Tibial nerve (tissue), 3 donors: ENCODE measurements around the gene CDC25C.

Source experiments
- CTCF ChIP-seq, 5 experiments: fragments of 200-600 bp in 3 of 5; fragments of 450-650 bp in 2 of 5; sonication (generic) in 3 of 5; IDR thresholded peaks; one replicate each; pipeline ENCODE4 v1.5.1; 2016 to 2019; ENCODE audit warnings: antibody characterized with exemption in 5 of 5, mild to moderate bottlenecking in 3 of 5, moderate library complexity in 2 of 5
- POLR2A ChIP-seq, 2 donors: fragments of 450-650 bp; IDR thresholded peaks; one replicate each; pipeline ENCODE4 v1.6.1; 2017; ENCODE audit warnings: antibody characterized with exemption in 2 of 2, mild to moderate bottlenecking in 2 of 2, moderate library complexity in 2 of 2

DNA sequence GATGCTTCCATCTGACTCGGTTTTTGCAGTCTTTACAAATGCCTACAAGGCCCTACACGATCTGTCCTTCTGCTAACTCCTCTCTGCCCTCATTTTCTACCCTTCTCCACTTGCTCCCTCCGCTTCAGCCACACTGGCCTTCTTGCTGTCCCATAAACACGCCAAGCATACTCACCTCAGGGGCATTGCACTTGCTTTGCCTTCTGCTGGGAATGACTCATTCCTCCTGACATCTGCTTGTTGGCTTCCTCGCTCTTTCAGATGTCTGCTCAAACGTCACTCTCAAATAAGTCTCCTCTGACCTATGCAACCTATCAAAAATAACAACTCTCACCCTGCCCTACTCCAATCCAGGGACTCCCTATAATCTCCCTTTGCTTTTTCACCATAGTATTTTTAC lies 28.2 kb downstream of the CDC25C start:
- TF ChIP-seq CTCF (IDR thresholded peaks at IDR 0.05) (no peak), POLR2A (IDR thresholded peaks at IDR 0.05) (no peak)
